Thyroid gland (tissue), 4 donors: Measurements from ENCODE around the gene RPAP2. TPM values are rescaled to one million over a fixed set of nuclear protein-coding genes. Genes with fewer than 3 reads are reported as not detected.
"Not testable (repeated sequence)": the region's sequence is repeated elsewhere in the genome, so short reads cannot be mapped to it uniquely, and the experiment has no call there.

Source experiments
- DNase-seq, 2 donors: peaks; one replicate each; pipeline ENCODE4 v3.0.0-alpha.2; 2019
- H3K27ac ChIP-seq, 3 donors: fragments of 200-600 bp; sonication (generic); 1 replicate in 2 of 3; 2 replicates in 1 of 3; pipeline ENCODE4 v1.5.1; 2016 to 2019; ENCODE audit warnings: mild to moderate bottlenecking in 1 of 3, moderate library complexity in 1 of 3
- H3K27me3 ChIP-seq: fragments of 200-600 bp; sonication (generic); one replicate; pipeline ENCODE4 v1.5.1; 2019
- H3K36me3 ChIP-seq, 2 donors: fragments of 200-600 bp; sonication (generic); one replicate each; pipeline ENCODE4 v1.5.1; 2016 to 2019
- H3K4me1 ChIP-seq, 2 donors: fragments of 200-600 bp; sonication (generic); one replicate each; pipeline ENCODE4 v1.5.1; 2017 to 2019
- H3K4me3 ChIP-seq, 3 donors: fragments of 200-600 bp; sonication (generic); replicated peaks in 1 of 3; 1 replicate in 2 of 3; 2 replicates in 1 of 3; pipeline ENCODE4 v1.5.1; 2016; ENCODE audit warnings: mild to moderate bottlenecking in 1 of 3
- H3K9me3 ChIP-seq: fragments of 200-600 bp; sonication (generic); one replicate; pipeline ENCODE4 v1.5.1; 2017
- CTCF ChIP-seq, 6 experiments: fragments of 200-600 bp in 3 of 6; fragments of 450-650 bp in 3 of 6; sonication (generic) in 3 of 6; IDR thresholded peaks; one replicate each; pipeline ENCODE4 v1.5.1; 2016 to 2019; ENCODE audit warnings: antibody characterized with exemption in 6 of 6, mild to moderate bottlenecking in 2 of 6, inconsistent platforms in 1 of 6, moderate library complexity in 1 of 6
- POLR2A ChIP-seq, 2 donors: fragments of 450-650 bp; IDR thresholded peaks; one replicate each; pipeline ENCODE4 v1.6.1; 2017; ENCODE audit warnings: antibody characterized with exemption in 2 of 2, mild to moderate bottlenecking in 2 of 2, moderate library complexity in 1 of 2
- WGBS, 2 donors: methylation state at CpG; one replicate each; pipeline ENCODE4 v1.1.5; 2017; 5-methylcytosine and 5-hydroxymethylcytosine counted together
- intact Hi-C: fragments of 100-400 bp; cut with DNase I; formaldehyde crosslinking; loops from one replicate; pipeline ENCODE4 v1.15.1; 2023
- total RNA-seq, 4 donors: library from RNA; depleted of rRNA; stranded (reverse); fragments of >200 nt; gene quantifications; one replicate each; pipeline ENCODE4 v1.2.3, GENCODE V29; 2016

Gene RPAP2
- total RNA-seq = 10 to 100 TPM in 3 of 4 donors, 1 to 10 TPM in 1; 8.7 to 28.0 (median 17.6) TPM

GRCh38 chr1:92298573-92299476 lies at the start of gene RPAP2, which contains the start of gene GLMN:
TSS of gene RPAP2 (plus strand) at chr1:92299059. CDS start at chr1:92299074, 15 bp downstream.
TSS of gene GLMN (minus strand) at chr1:92298987. CDS start at chr1:92297999, 988 bp downstream.
- WGBS, 2 donors = 0 to 1% methylated on average over 26 to 52 of the region's 76 CpGs
- intact Hi-C loops = no loop called here
- H3K4me1 ChIP-seq = peaks cover 13 to 15% of the 10 kb centered on the region in 2 donors
- TF ChIP-seq POLR2A (IDR thresholded peaks at IDR 0.05) (peak in 1 of 2 donors; percentile 96), CTCF (IDR thresholded peaks at IDR 0.05) (no peak)
- H3K9me3 ChIP-seq = no peaks in the 10 kb centered on the region
- H3K27me3 ChIP-seq = no peaks in the 10 kb centered on the region
- peak within 1 kb of the TSS; percentile 87 to 94 (median 94) for H3K27ac ChIP-seq
- peak within 1 kb of the TSS; percentile 66 to 97 (median 72) for H3K4me3 ChIP-seq
- peak; percentile 83 to 87 for DNase-seq
- no peaks in the 10 kb centered on the region for H3K36me3 ChIP-seq

GRCh38 chr1:92254714-92255113 lies 44.1 kb upstream of the RPAP2 start:
- H3K4me3 ChIP-seq, intact Hi-C loops, H3K27me3 ChIP-seq, H3K27ac ChIP-seq, DNase-seq, H3K9me3 ChIP-seq, H3K4me1 ChIP-seq: not testable (repeated sequence)
- 63 to 64% methylated on average over 3 of the region's 3 CpGs for WGBS, 2 donors
- peaks cover 9 to 14% of the 10 kb centered on the region in 2 donors for H3K36me3 ChIP-seq

- H3K27ac ChIP-seq = no peak overlapping the region
- no peak for DNase-seq
- peaks cover 2 to 10% of the 10 kb centered on the region in 2 donors for H3K36me3 ChIP-seq
- TF ChIP-seq CTCF (IDR thresholded peaks at IDR 0.05) (no peak), POLR2A (IDR thresholded peaks at IDR 0.05) (no peak)
- 90 to 94% methylated on average over 1 of the region's 1 CpG for WGBS, 2 donors
- intact Hi-C loops = no loop called here
- H3K4me1 ChIP-seq = no peaks in the 10 kb centered on the region
- no peaks in the 10 kb centered on the region for H3K27me3 ChIP-seq
- no peak overlapping the region for H3K4me3 ChIP-seq
- no peaks in the 10 kb centered on the region for H3K9me3 ChIP-seq
Observed at GRCh38 chr1:92259350-92259749, 39.5 kb upstream of the RPAP2 start.

- H3K4me1 ChIP-seq = no peaks in the 10 kb centered on the region
- H3K36me3 ChIP-seq = peaks cover 0 to 9% of the 10 kb centered on the region in 2 donors
- H3K27ac ChIP-seq = no peak overlapping the region
- no peak for TF ChIP-seq CTCF (IDR thresholded peaks at IDR 0.05)
- TF ChIP-seq POLR2A (IDR thresholded peaks at IDR 0.05) = no peak
- no peak for DNase-seq
- H3K27me3 ChIP-seq = no peaks in the 10 kb centered on the region
- no peaks in the 10 kb centered on the region for H3K9me3 ChIP-seq
- WGBS, 2 donors = 89 to 90% methylated on average over 3 of the region's 3 CpGs
- intact Hi-C loops = no loop called here
- no peak overlapping the region for H3K4me3 ChIP-seq
Observed at GRCh38 chr1:92262516-92262915, 36.3 kb upstream of the RPAP2 start.

GRCh38 chr1:92273039-92273438 lies 25.8 kb upstream of the RPAP2 start:
- DNase-seq = no peak
- Histone ChIP-seq H3K4me1 (no peaks in the 10 kb centered on the region), H3K4me3 (no peak overlapping the region), H3K27ac (no peak overlapping the region), H3K27me3 (no peaks in the 10 kb centered on the region), H3K9me3 (no peaks in the 10 kb centered on the region), H3K36me3 (peaks cover 0 to 3% of the 10 kb centered on the region in 2 donors)
- TF ChIP-seq CTCF (IDR thresholded peaks at IDR 0.05) (no peak), POLR2A (IDR thresholded peaks at IDR 0.05) (no peak)
- intact Hi-C loops = no loop called here
- WGBS, 2 donors = 88 to 91% methylated on average over 1 of the region's 1 CpG
